Measurements from ENCODE around the gene NWD2.

GRCh38 chr4:37442062-37442323, 197.4 kb downstream of the NWD2 start:
- TF ChIP-seq EZH2 (IDR thresholded peaks at IDR 0.05; ENCODE audit: borderline replicate concordance, low read depth, low read length) (no peak), POLR2A (conservative IDR thresholded peaks at IDR 0.05) (no peak), NFRKB (IDR thresholded peaks at IDR 0.05; ENCODE audit: low read depth) (no peak), TCF7L2 (IDR thresholded peaks at IDR 0.05; ENCODE audit: low read depth, low read length) (no peak)
- TF ChIP-seq, protein P1, sequence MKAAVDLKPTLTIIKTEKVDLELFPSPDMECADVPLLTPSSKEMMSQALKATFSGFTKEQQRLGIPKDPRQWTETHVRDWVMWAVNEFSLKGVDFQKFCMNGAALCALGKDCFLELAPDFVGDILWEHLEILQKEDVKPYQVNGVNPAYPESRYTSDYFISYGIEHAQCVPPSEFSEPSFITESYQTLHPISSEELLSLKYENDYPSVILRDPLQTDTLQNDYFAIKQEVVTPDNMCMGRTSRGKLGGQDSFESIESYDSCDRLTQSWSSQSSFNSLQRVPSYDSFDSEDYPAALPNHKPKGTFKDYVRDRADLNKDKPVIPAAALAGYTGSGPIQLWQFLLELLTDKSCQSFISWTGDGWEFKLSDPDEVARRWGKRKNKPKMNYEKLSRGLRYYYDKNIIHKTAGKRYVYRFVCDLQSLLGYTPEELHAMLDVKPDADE (conservative IDR thresholded peaks at IDR 0.05; ENCODE audit: control insufficient read depth, low read depth, low read length), result no peak
